GM19043 (cell line): ENCODE measurements around the gene NFS1.
"Not testable (repeated sequence)": the region's sequence is repeated elsewhere in the genome, so short reads cannot be mapped to it uniquely, and the experiment has no call there.

Experiments used
- ATAC-seq: cut with Tn5 transposase; IDR thresholded peaks from one replicate; pipeline ENCODE4 v1.9.1; 2021; ENCODE audit warnings: low read depth; ENCODE audit not compliant: unreplicated experiment

Gene NFS1

GRCh38 chr20:35729836-35730582 is 30.9 kb upstream of the NFS1 start:
- ATAC-seq, result no peak

- no peak for ATAC-seq
Observed at GRCh38 chr20:35729283-35729807, 30.2 kb upstream of the NFS1 start.

- ATAC-seq, result no peak
Observed at GRCh38 chr20:35726842-35727711, 27.9 kb upstream of the NFS1 start.

GRCh38 chr20:35724321-35725230 is 25.4 kb upstream of the NFS1 start:
- no peak for ATAC-seq

- ATAC-seq, result not testable (repeated sequence)
Observed at GRCh38 chr20:35723652-35724320, 24.6 kb upstream of the NFS1 start.

GRCh38 chr20:35723275-35723639 is 24.1 kb upstream of the NFS1 start:
- not testable (repeated sequence) for ATAC-seq

- no peak for ATAC-seq
Observed at GRCh38 chr20:35721621-35722020, 22.5 kb upstream of the NFS1 start.

- no peak for ATAC-seq
Observed at GRCh38 chr20:35721219-35721618, 22.1 kb upstream of the NFS1 start.

GRCh38 chr20:35720165-35721123 is 21.3 kb upstream of the NFS1 start:
- no peak for ATAC-seq

GRCh38 chr20:35719717-35720116 is 20.6 kb upstream of the NFS1 start:
- no peak for ATAC-seq

- ATAC-seq, result no peak
Observed at GRCh38 chr20:35718972-35719635, 20.0 kb upstream of the NFS1 start.

GRCh38 chr20:35718321-35718720 is 19.2 kb upstream of the NFS1 start:
- ATAC-seq, result not testable (repeated sequence)

- ATAC-seq, result no peak
Observed at GRCh38 chr20:35716330-35716729, 17.2 kb upstream of the NFS1 start.

- ATAC-seq, result no peak
Observed at GRCh38 chr20:35715652-35716051, 16.5 kb upstream of the NFS1 start.

GRCh38 chr20:35714127-35714526 is 15.0 kb upstream of the NFS1 start:
- no peak for ATAC-seq

GRCh38 chr20:35713120-35713519 is 14.0 kb upstream of the NFS1 start:
- not testable (repeated sequence) for ATAC-seq

- ATAC-seq, result no peak
Observed at GRCh38 chr20:35711588-35712209, 12.5 kb upstream of the NFS1 start.
